Naive B cell (primary cell): ENCODE data around the gene KCNQ1. TPM values are rescaled to one million over a fixed set of nuclear protein-coding genes. Genes with fewer than 3 reads are reported as not detected.

ENCODE experiments used
- ATAC-seq, 2 donors: fragments of 150-1000 bp; cut with Tn5 transposase; 2 replicates each; pipeline ENCODE4 v1.10.0; 2021; ENCODE audit warnings: low read depth in 2 of 2, mild to moderate bottlenecking in 2 of 2, moderate library complexity in 2 of 2
- DNase-seq: peaks from one replicate; pipeline ENCODE4 v3.0.0; 2022
- H3K27ac Mint-ChIP-seq, 6 donors: one replicate each; pipeline ENCODE4 v1.8.0; 2020 to 2022; ENCODE audit warnings: mild to moderate bottlenecking in 6 of 6, mixed read lengths in 6 of 6, moderate library complexity in 5 of 6, inconsistent platforms in 2 of 6
- H3K27me3 Mint-ChIP-seq, 3 donors: one replicate each; pipeline ENCODE4 v1.8.0; 2021 to 2022; ENCODE audit warnings: mixed read lengths in 3 of 3, mild to moderate bottlenecking in 1 of 3
- H3K36me3 Mint-ChIP-seq, 2 donors: one replicate each; pipeline ENCODE4 v1.8.0; 2020 to 2022; ENCODE audit warnings: mixed read lengths in 2 of 2, inconsistent platforms in 1 of 2, mild to moderate bottlenecking in 1 of 2
- H3K4me1 Mint-ChIP-seq, 3 donors: one replicate each; pipeline ENCODE4 v1.8.0; 2020 to 2022; ENCODE audit warnings: mixed read lengths in 3 of 3, inconsistent platforms in 1 of 3, mild to moderate bottlenecking in 1 of 3, moderate library complexity in 1 of 3
- H3K4me3 Mint-ChIP-seq, 8 donors: one replicate each; pipeline ENCODE4 v1.8.0; 2020 to 2022; ENCODE audit warnings: mild to moderate bottlenecking in 8 of 8, mixed read lengths in 8 of 8, moderate library complexity in 8 of 8, inconsistent platforms in 2 of 8
- H3K9me3 Mint-ChIP-seq, 7 donors: one replicate each; pipeline ENCODE4 v1.8.0; 2020 to 2022; ENCODE audit warnings: mixed read lengths in 7 of 7, mild to moderate bottlenecking in 5 of 7, inconsistent platforms in 2 of 7, moderate library complexity in 1 of 7
- polyA plus RNA-seq, 6 donors: library from polyadenylated mRNA; unstranded; fragments of 300-500 nt; fragmentation: Illumina TruSeq; gene quantifications; one replicate each; pipeline ENCODE4 v1.2.3, GENCODE V29; 2021; ENCODE audit warnings: low read depth in 6 of 6

KCNQ1 gene
- polyA plus RNA-seq, 6 donors from 2014 or later: 9.3 to 22.6 (median 10.3) TPM

DNA sequence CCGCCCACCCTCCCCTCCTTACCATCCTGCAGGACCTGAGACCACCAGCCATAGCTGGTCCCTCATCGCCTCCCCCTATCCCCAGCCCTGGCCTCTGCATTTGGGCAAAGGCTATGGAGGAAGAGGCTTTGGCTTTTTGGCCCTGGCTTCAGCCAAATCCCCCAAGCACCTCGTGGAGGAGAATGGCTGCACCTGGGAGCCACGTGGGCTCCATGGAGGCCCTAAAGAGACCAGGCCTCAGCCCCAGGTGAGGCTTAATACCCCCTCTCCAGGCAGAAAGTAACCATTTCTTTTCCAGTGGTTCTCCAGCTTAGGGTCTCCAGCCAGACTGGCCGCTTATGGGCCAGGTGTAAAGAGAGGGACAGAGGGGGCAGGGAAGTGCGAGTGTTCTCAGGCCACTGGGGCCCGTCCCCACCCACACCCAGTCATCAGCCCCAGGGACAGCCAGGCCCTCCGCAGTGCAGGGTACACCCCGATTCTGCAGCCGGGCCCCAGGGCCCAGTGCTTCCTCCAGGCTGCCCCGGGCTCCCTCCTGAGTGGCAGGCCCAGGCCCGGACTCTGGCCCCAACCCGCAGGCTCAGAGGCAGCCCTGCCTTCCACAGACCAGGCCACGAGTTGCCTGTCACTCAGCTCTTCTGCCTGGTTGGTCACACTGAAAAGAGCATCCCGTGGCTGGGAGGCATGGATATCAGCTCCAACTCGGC is 414.3 kb downstream of the KCNQ1 start:
- Mint-ChIP-seq H3K27ac (no peak overlapping the region), H3K9me3 (peaks cover 0 to 4% (median 0%) of the 10 kb centered on the region in 7 donors), H3K36me3 (peaks cover 0 to 4% of the 10 kb centered on the region in 2 donors), H3K27me3 (peaks cover 13 to 41% (median 38%) of the 10 kb centered on the region in 3 donors), H3K4me1 (peaks cover 0 to under 1% (median 0%) of the 10 kb centered on the region in 3 donors), H3K4me3 (no peak overlapping the region)
- ATAC-seq (no peak), DNase-seq (no peak)

DNA sequence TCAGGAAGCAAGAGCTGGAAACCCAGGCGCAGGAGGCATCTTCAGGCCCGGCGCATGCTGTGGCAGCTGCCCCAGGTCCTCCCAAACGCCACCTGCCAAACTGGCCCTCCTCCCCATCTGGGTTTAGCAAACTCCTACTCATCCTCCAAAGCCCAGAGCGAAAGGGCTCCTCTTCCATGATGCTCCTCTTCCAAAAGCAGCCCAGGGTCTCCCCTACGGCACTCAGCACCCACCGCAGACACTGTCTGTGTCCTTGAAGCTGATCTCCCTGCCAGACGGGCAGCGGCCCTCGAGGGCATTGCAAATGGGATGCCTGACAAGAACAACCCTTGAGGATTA is 414.9 kb downstream of the KCNQ1 start:
- ATAC-seq (no peak), DNase-seq (no peak)
- Mint-ChIP-seq H3K4me1 (peaks cover 0 to 3% (median 0%) of the 10 kb centered on the region in 3 donors), H3K9me3 (peaks cover 0 to 1% (median 0%) of the 10 kb centered on the region in 7 donors), H3K27ac (no peak overlapping the region), H3K4me3 (no peak overlapping the region), H3K27me3 (peaks cover 16 to 43% (median 41%) of the 10 kb centered on the region in 3 donors), H3K36me3 (no peaks in the 10 kb centered on the region)

DNA sequence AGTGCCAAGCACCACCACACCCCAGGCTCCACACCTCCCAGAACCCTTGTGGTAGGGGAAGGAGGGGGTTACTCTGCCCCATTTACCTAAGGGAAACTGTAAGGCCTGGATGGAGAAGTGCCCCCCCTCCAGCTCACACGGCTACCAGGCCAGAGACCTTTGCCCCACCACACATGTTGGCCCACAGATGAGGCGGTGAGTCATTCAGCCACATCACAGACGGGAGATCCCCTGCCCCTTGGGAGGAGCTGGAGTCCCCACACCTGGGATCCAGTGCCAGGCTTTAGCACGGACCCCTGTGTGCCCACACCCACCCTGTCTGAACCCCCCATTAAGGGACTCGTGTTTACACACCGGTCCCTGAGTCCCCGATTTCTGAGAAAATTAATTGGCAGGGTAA is 415.8 kb downstream of the KCNQ1 start:
- DNase-seq (no peak), ATAC-seq (peak in 1 of 2 donors; percentile 46)
- peaks cover 0 to 1% (median 0%) of the 10 kb centered on the region in 7 donors for H3K9me3 Mint-ChIP-seq
- peaks cover 0 to 3% (median 0%) of the 10 kb centered on the region in 3 donors for H3K4me1 Mint-ChIP-seq
- no peak overlapping the region for H3K4me3 Mint-ChIP-seq
- no peak overlapping the region for H3K27ac Mint-ChIP-seq
- no peaks in the 10 kb centered on the region for H3K36me3 Mint-ChIP-seq
- peaks cover 22 to 49% (median 47%) of the 10 kb centered on the region in 3 donors for H3K27me3 Mint-ChIP-seq

DNA sequence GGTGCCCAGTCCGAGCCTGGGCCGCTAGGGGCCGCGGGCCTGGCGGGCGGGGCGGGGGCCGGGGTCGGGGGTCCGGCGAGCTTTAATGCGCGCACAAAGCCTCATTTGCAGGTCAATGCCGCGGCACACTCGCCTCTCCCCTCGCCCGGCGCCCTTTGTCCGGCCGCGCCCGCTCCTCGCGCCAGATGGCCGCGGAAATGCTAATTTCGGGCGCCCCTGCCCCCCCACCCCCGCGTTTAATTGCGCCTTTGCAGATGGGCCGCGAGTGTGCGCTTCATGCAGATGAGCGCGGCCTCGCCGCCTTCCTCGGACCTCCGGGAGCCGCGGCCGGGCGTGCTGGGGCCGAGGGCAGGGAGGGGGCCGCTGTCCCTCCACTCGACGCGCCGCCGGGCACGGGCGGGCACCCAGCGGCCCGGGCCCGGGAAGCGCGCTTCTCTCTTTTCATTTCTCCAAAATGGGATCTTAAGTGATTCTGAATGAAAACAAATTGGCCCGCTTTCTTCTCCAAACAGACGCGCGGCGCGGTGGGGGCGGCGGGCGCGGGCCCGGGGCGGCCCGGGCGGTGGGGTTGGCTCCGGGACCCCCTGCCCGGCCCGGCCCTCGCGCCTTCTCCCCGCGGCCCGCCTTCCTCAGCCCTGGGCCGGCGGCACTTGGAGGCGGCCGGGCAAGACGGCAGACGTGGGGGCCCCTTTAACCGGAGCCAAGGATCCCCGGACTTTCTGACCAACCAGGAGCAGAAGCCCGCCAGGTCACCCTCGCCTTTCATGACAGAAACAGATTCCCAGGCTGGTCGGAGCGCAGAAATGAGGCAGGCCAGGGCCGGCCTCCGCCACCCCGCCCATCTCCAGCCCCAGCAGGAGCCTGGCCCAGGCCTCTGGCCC is 417.8 kb downstream of the KCNQ1 start:
- Mint-ChIP-seq H3K9me3 (peaks cover 0 to 5% (median 1%) of the 10 kb centered on the region in 7 donors), H3K4me3 (no peak overlapping the region), H3K27ac (no peak overlapping the region), H3K36me3 (peaks cover 0 to 10% of the 10 kb centered on the region in 2 donors), H3K4me1 (peaks cover 0 to 3% (median 0%) of the 10 kb centered on the region in 3 donors), H3K27me3 (peaks cover 31 to 65% (median 60%) of the 10 kb centered on the region in 3 donors)
- no peak for DNase-seq
- ATAC-seq: no peak

DNA sequence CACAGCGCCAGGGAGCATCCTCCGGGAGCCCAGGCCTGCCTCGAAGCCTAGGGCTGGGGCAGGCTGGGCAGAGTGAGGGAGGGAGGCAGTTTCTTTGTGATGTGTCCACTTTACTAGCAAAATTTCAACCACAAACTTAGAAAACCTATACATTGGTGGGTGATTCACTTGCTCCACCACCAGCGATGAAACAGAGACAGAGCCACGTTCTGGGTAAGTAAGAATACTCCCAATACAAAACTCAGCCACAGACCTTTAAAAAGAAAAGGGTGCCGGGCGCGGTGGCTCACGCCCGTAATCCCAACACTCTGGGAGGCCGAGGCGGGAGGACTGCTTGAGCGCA is 418.4 kb downstream of the KCNQ1 start:
- H3K4me1 Mint-ChIP-seq: peaks cover 1 to 3% (median 2%) of the 10 kb centered on the region in 3 donors
- no peak overlapping the region for H3K4me3 Mint-ChIP-seq
- H3K36me3 Mint-ChIP-seq: peaks cover 0 to 10% of the 10 kb centered on the region in 2 donors
- peaks cover 0 to 5% (median 1%) of the 10 kb centered on the region in 7 donors for H3K9me3 Mint-ChIP-seq
- H3K27ac Mint-ChIP-seq: no peak overlapping the region
- ATAC-seq: no peak
- no peak for DNase-seq
- peaks cover 34 to 71% (median 67%) of the 10 kb centered on the region in 3 donors for H3K27me3 Mint-ChIP-seq

DNA sequence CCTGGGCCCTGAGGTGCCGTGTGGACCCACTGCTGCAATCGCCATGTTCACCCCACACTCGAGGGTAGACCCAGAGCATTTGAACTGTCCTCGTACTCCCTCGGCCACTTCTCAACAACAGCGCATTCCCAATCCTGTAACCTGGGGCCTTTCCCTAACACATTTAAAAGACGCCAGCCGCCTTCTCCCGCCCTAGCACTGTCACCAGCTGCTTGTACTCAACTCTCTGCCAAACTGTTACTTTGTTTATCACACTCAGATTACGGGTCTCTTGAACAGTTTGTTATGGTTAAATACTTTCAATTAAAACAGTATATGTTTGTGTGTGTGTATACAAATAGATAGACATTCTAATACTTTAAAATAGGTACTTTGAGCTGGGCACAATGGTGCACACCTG is 420.1 kb downstream of the KCNQ1 start:
- H3K27me3 Mint-ChIP-seq: peaks cover 34 to 77% (median 62%) of the 10 kb centered on the region in 3 donors

DNA sequence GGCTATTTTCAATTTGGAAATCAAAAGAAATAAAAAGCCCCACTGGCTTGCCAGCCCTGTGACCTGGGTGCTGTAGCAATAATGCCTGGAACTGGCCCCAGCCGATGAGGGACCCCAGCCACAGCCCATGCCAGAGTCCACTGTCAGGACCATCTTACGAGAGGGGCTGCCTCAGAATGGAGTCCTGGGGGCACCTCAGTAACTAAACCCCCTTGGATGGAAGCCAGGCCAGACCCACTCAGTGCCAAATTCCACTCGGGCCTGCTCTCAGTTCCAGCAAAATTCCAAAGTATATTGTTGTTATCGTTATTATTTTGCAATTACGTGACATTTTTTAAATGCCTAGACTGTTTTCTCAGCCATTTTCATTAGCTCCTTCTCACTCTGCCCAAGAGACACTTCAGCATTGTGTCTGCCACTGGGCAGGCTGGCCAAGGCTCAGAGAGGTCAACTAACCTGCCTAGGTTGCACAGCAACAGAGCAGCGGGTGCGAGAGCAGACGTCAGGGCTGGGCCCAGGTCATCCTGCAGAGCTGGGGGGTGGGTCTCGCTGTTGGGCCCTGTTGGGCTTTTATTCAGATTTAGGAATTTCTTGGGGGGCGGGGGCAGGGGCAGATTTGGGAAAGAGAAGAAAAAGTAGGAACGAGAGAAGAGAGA is 421.2 kb downstream of the KCNQ1 start:
- DNase-seq (no peak), ATAC-seq (no peak)
- H3K4me1 Mint-ChIP-seq: peaks cover 3 to 10% (median 9%) of the 10 kb centered on the region in 3 donors
- peaks cover 0 to 5% (median 1%) of the 10 kb centered on the region in 7 donors for H3K9me3 Mint-ChIP-seq
- H3K27ac Mint-ChIP-seq: no peak overlapping the region
- H3K4me3 Mint-ChIP-seq: no peak overlapping the region
- H3K27me3 Mint-ChIP-seq: peaks cover 32 to 77% (median 62%) of the 10 kb centered on the region in 3 donors
- peaks cover 0 to 10% of the 10 kb centered on the region in 2 donors for H3K36me3 Mint-ChIP-seq

More for the DNA sequence above, 420.1 kb downstream of the KCNQ1 start:
- Mint-ChIP-seq H3K36me3 (peaks cover 0 to 10% of the 10 kb centered on the region in 2 donors), H3K4me3 (peak overlapping the region in 1 of 8 donors; percentile 41), H3K9me3 (peaks cover 0 to 5% (median 1%) of the 10 kb centered on the region in 7 donors), H3K27ac (no peak overlapping the region), H3K4me1 (peaks cover 3 to 10% (median 9%) of the 10 kb centered on the region in 3 donors)
- ATAC-seq: no peak
- DNase-seq: no peak

DNA sequence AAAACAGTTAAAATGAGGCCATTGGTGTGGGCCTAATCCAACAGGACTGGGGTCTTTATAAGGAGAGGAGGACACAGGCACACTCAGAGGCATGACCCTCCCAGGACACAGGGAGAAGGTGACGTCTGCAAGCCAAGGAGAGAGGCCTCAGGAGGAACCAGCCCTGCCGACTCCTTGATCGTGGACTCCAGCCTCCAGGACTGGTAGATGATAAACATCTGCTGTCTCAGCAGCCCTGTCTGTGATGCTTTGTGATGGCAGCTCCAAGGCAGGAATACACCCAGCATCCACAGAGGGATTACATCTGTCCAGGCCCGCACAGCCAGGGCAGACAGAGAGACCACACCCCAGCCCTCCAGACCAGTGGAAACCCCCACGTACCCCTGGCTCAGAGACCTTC is 422.3 kb downstream of the KCNQ1 start:
- Mint-ChIP-seq H3K27ac (no peak overlapping the region), H3K4me3 (peak overlapping the region in 3 of 8 donors; percentile 15 to 42 (median 18)), H3K27me3 (peaks cover 36 to 79% (median 63%) of the 10 kb centered on the region in 3 donors), H3K4me1 (peaks cover 7 to 10% (median 9%) of the 10 kb centered on the region in 3 donors), H3K36me3 (peaks cover 0 to 10% of the 10 kb centered on the region in 2 donors), H3K9me3 (peaks cover 0 to 5% (median 1%) of the 10 kb centered on the region in 7 donors)
- ATAC-seq (no peak), DNase-seq (no peak)

DNA sequence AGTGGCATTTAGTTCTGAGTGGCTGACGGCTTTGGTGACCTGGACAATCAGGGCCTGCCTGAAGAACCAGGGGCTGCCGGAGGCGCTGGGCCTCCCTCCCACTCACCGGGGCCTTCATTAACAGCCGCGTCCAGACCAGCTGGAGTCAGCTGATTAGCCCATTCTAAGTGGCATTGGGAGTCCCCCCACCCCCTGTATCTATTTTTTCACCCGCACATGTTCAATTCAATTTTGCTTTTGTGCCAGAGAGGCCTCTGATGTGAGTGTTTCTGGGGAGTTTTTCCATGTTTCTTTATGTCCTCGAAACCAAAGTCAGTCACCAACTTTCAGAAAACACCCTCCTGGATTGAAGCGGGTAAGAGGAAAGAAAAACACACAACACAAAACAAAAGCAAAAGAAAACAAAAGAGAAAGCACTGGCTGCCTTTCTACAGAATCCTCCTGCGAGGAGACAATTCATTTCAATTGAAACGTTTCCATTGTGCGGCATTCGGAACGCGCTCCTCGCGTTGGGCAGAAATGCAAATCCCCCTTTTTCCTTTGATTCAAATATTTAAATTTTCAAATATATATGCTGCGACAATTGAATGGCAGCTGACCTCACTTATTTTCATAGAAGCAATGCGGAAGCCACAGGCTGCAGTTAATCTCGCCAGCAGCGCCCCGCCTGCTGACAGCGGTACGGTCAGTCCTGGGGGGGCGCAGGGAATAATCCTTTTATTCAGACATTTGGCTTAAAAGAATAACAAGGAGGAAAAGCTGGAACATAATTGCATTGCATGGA is 423.1 kb downstream of the KCNQ1 start:
- no peak for DNase-seq
- H3K9me3 Mint-ChIP-seq: peaks cover 0 to 5% (median 1%) of the 10 kb centered on the region in 7 donors
- peak overlapping the region; percentile 35 to 79 (median 69) for H3K4me3 Mint-ChIP-seq
- peaks cover 36 to 86% (median 65%) of the 10 kb centered on the region in 3 donors for H3K27me3 Mint-ChIP-seq
- no peak for ATAC-seq
- H3K36me3 Mint-ChIP-seq: peaks cover 0 to 10% of the 10 kb centered on the region in 2 donors
- no peak overlapping the region for H3K27ac Mint-ChIP-seq
- peaks cover 7 to 10% (median 9%) of the 10 kb centered on the region in 3 donors for H3K4me1 Mint-ChIP-seq

DNA sequence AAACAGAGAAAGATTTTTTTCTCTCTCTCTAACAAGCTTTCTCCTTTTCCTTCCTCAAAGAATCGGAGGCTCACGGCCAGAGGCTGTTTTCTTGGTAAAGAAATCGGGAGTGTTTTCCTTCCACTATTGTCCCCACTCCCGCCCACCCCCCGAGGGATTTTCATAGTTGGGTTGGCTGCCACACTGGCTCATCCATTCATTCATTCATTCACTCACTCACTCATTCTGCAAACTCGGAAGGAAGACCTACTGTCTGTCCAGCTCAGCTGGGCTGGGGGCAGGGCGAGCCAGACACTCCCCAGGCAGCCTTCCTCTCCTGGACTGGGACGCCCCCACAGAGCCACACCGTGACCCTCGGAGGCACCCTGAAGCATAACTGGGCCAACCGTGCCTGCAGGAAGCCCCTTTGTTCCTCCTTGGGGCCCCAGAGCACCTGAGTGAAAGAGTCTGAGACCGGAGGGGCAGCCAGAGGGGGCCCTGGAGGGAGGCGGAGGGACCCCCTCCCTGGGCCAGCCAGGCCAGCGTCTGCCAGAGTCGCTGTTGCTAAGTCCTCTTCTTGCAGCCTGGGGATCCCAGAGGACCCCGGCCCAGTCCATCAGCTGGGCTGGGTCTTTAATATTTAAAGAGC is 423.8 kb downstream of the KCNQ1 start:
- Mint-ChIP-seq H3K4me3 (peak overlapping the region; percentile 35 to 81 (median 69)), H3K27ac (no peak overlapping the region), H3K36me3 (peaks cover 0 to 10% of the 10 kb centered on the region in 2 donors), H3K4me1 (peaks cover 7 to 10% (median 9%) of the 10 kb centered on the region in 3 donors), H3K27me3 (peaks cover 34 to 81% (median 61%) of the 10 kb centered on the region in 3 donors), H3K9me3 (peaks cover 0 to 5% (median under 1%) of the 10 kb centered on the region in 7 donors)
- ATAC-seq: no peak
- DNase-seq: no peak

DNA sequence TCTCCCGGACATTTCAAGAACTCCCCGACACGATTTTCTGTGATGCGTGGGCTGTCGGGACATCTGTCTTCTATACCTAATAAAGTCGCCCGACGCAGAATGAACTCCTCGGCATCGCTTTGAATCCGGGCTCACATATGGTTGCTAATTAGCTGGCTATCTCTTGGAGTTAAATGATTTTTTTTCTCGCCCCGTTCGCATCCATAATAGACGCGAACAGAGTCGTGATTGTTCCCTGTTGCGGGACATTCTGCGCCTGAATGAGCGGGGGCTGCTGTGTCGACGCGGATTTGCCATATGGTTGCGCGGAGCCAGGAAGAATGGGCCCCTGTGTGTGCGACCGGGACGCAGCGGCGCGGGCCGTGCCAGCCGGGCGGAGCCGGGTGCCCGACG is 424.3 kb downstream of the KCNQ1 start:
- no peak for DNase-seq
- no peak overlapping the region for H3K27ac Mint-ChIP-seq
- peaks cover 0 to 10% of the 10 kb centered on the region in 2 donors for H3K36me3 Mint-ChIP-seq
- H3K27me3 Mint-ChIP-seq: peaks cover 32 to 80% (median 58%) of the 10 kb centered on the region in 3 donors
- peak overlapping the region in 5 of 8 donors; percentile 36 to 81 (median 51) for H3K4me3 Mint-ChIP-seq
- peaks cover 6 to 10% (median 9%) of the 10 kb centered on the region in 3 donors for H3K4me1 Mint-ChIP-seq
- H3K9me3 Mint-ChIP-seq: peaks cover 0 to 5% (median 0%) of the 10 kb centered on the region in 7 donors
- ATAC-seq: no peak
